Measurements from ENCODE around the gene TMEM130. TPM values are rescaled to one million over a fixed set of nuclear protein-coding genes. Genes with fewer than 3 reads are reported as not detected.

Gene TMEM130
- polyA plus RNA-seq, 1 donor (not counting 4 experiments of a cell fraction or from before 2014, with no cell fraction given) = not detected

DNA sequence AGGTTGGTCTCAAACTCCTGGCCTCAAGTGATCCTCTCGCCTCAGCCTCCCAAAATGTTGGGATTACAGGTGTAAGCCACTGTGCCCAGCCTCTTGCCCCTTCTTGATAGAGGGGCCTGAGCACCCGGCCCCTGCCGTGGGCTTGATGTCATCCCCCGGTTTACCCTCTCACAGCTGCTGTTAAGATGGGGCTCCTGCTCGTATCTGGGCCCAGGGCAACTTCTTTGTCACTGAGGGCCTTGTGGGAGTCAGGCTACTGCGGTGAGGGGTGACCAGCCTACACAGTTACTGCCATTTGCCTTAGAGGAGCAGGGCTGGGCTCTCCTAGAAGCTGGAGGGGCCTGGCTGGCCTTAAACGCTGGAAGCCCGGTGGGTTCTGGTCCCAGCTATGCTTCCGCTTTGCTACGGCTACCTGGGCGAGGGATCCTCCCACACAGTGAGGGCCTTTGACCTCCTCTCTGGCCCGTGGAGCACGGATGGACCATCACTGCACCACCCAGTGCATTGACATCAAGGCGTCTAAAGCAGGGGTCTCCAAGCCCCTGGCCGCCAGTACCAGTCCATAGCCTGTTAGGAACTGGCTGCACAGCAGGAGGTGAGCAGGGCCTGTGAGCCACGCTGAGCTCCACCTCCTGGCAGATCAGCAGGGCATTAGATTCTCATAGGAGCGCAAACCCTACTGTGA, 1.1 kb upstream of the TMEM130 start:
- no peak overlapping the region for H3K27ac ChIP-seq (ENCODE audit: control insufficient read depth, insufficient read depth, low read length)
- H2AFZ ChIP-seq (ENCODE audit: control insufficient read depth, low read length) = no peak overlapping the region

DNA sequence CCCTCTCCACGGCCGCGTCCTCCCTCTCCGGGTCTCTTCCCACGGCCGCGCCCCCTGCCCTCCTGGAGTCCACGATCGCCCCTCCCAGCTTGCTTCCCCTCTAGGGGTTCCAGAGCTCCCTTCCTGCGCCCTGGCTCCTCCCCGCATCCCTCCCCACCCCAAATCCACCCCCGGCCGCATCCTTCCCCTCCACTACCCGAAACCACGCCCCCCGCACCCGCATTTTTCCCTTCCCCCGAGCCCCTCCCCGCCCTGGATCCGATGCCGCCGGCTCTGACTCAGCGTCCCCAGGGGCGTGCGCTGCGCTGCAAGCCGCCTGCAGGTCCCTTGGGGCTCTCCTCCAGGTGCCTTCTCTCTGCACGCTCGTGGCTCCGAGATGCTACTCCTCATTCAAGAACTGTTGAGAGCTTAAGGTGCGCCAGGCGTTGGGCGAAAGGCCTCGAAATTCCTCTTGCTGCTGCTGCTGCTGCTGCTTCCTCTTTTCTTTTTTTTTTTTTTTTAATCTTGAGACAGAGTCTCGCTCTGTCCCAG, 372 bp upstream of the TMEM130 start:
- Histone ChIP-seq H4K20me1 (ENCODE audit: control insufficient read depth, extremely low read depth, insufficient read depth, low read length) (no peaks in the 10 kb centered on the region), H3K4me1 (ENCODE audit: control insufficient read depth, extremely low read depth, insufficient read depth, low read length) (no peaks in the 10 kb centered on the region), H3K9me3 (ENCODE audit: control insufficient read depth, low read depth, low read length) (no peaks in the 10 kb centered on the region), H3K79me2 (ENCODE audit: control insufficient read depth, insufficient read depth, low read length) (no peaks in the 10 kb centered on the region), H3K9ac (ENCODE audit: control insufficient read depth, extremely low read depth, insufficient read depth, low read length) (no peak overlapping the region), H3K36me3 (ENCODE audit: control insufficient read depth in 2 of 2, extremely low read depth in 1 of 2, insufficient read depth in 2 of 2, low read length in 2 of 2) (no peaks in the 10 kb centered on the region), H3K9me1 (ENCODE audit: control insufficient read depth, extremely low read depth, insufficient read depth, low read length) (no peaks in the 10 kb centered on the region), H3K27ac (ENCODE audit: control insufficient read depth, insufficient read depth, low read length) (no peak overlapping the region), H3K4me3 (ENCODE audit: control insufficient read depth in 2 of 3, extremely low read depth in 1 of 3, insufficient read depth in 2 of 3, low read depth in 1 of 3, low read length in 3 of 3) (peak overlapping the region; percentile 23 to 35 (median 27)), H3K4me2 (ENCODE audit: control insufficient read depth, extremely low read depth, insufficient read depth, low read depth, low read length) (peak overlapping the region; percentile 37), H3K27me3 (ENCODE audit: control insufficient read depth, extremely low read depth, insufficient read depth, low read length) (peaks cover 36% of the 10 kb centered on the region), H2AFZ (ENCODE audit: control insufficient read depth, low read length) (no peak overlapping the region)
- no peak for TF ChIP-seq EZH2 (IDR thresholded peaks at IDR 0.05; ENCODE audit: low read length)
- TF ChIP-seq, protein P1, sequence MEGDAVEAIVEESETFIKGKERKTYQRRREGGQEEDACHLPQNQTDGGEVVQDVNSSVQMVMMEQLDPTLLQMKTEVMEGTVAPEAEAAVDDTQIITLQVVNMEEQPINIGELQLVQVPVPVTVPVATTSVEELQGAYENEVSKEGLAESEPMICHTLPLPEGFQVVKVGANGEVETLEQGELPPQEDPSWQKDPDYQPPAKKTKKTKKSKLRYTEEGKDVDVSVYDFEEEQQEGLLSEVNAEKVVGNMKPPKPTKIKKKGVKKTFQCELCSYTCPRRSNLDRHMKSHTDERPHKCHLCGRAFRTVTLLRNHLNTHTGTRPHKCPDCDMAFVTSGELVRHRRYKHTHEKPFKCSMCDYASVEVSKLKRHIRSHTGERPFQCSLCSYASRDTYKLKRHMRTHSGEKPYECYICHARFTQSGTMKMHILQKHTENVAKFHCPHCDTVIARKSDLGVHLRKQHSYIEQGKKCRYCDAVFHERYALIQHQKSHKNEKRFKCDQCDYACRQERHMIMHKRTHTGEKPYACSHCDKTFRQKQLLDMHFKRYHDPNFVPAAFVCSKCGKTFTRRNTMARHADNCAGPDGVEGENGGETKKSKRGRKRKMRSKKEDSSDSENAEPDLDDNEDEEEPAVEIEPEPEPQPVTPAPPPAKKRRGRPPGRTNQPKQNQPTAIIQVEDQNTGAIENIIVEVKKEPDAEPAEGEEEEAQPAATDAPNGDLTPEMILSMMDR (optimal IDR thresholded peaks at IDR 0.05 in 1 of 3, IDR thresholded peaks at IDR 0.05 in 1 of 3, conservative IDR thresholded peaks at IDR 0.05 in 1 of 3; ENCODE audit: extremely low read depth in 1 of 3, insufficient read depth in 2 of 3, low read length in 3 of 3) = no peak
- DNase-seq (ENCODE audit: low read depth, low spot score) (no peak), FAIRE-seq (no peak)
- dilution Hi-C loops (cut with MboI; ENCODE audit: extremely low pct_ligation_motif_present, low sequenced_read_pairs) = no loop called here

More for the DNA sequence above, 1.1 kb upstream of the TMEM130 start:
- Histone ChIP-seq H4K20me1 (ENCODE audit: control insufficient read depth, extremely low read depth, insufficient read depth, low read length) (no peaks in the 10 kb centered on the region), H3K9ac (ENCODE audit: control insufficient read depth, extremely low read depth, insufficient read depth, low read length) (no peak overlapping the region), H3K9me1 (ENCODE audit: control insufficient read depth, extremely low read depth, insufficient read depth, low read length) (no peaks in the 10 kb centered on the region), H3K36me3 (ENCODE audit: control insufficient read depth in 2 of 2, extremely low read depth in 1 of 2, insufficient read depth in 2 of 2, low read length in 2 of 2) (no peaks in the 10 kb centered on the region), H3K4me1 (ENCODE audit: control insufficient read depth, extremely low read depth, insufficient read depth, low read length) (no peaks in the 10 kb centered on the region), H3K4me3 (ENCODE audit: control insufficient read depth in 2 of 3, extremely low read depth in 1 of 3, insufficient read depth in 2 of 3, low read depth in 1 of 3, low read length in 3 of 3) (no peak overlapping the region), H3K9me3 (ENCODE audit: control insufficient read depth, low read depth, low read length) (no peaks in the 10 kb centered on the region), H3K79me2 (ENCODE audit: control insufficient read depth, insufficient read depth, low read length) (no peaks in the 10 kb centered on the region), H3K27me3 (ENCODE audit: control insufficient read depth, extremely low read depth, insufficient read depth, low read length) (peaks cover 36% of the 10 kb centered on the region), H3K4me2 (ENCODE audit: control insufficient read depth, extremely low read depth, insufficient read depth, low read depth, low read length) (no peak overlapping the region)
- dilution Hi-C loops (cut with MboI; ENCODE audit: extremely low pct_ligation_motif_present, low sequenced_read_pairs) = no loop called here
- DNase-seq (ENCODE audit: low read depth, low spot score) (no peak), FAIRE-seq (no peak)
- TF ChIP-seq EZH2 (IDR thresholded peaks at IDR 0.05; ENCODE audit: low read length) = no peak
- TF ChIP-seq, protein P1 (optimal IDR thresholded peaks at IDR 0.05 in 1 of 3, IDR thresholded peaks at IDR 0.05 in 1 of 3, conservative IDR thresholded peaks at IDR 0.05 in 1 of 3; ENCODE audit: extremely low read depth in 1 of 3, insufficient read depth in 2 of 3, low read length in 3 of 3) = no peak
